Endothelial cell of umbilical vein (primary cell): ENCODE results near the gene CPA1. TPM values are rescaled to one million over a fixed set of nuclear protein-coding genes. Genes with fewer than 3 reads are reported as not detected.

Experiments
- BruUV-seq: library from RNA; stranded (reverse); fragments of 400-500 nt; replicated peaks from 2 replicates; lab custom pipeline; 2021; lab: Mats Ljungman, UMichigan
- CTCF ChIA-PET: fragments of 300-600, 350-600 bp; sonication (Branson Sonifier 250); formaldehyde crosslinking; loops from one replicate; lab custom pipeline; 2021; ENCODE audit warnings: antibody characterized with exemption, inconsistent platforms; lab: Charles Lee
- POLR2A ChIA-PET: fragments of 300-600, 350-600 bp; sonication (Branson Sonifier 250); formaldehyde crosslinking; loops from one replicate; lab custom pipeline; 2021; ENCODE audit warnings: antibody characterized with exemption, inconsistent platforms; lab: Charles Lee
- DNase-seq: peaks from one replicate; pipeline ENCODE4 v3.0.0-alpha.2; 2011; ENCODE audit warnings: low read depth, low spot score
- FAIRE-seq: peaks from 2 replicates; lab custom pipeline; 2011; peaks lifted over from hg19 to GRCh38; lab: Jason Lieb, UNC
- H2AFZ ChIP-seq: 2 replicates; pipeline ENCODE4 v1.6.0; 2012; ENCODE audit warnings: low read depth, low read length, control low read depth, inconsistent platforms
- H3K27ac ChIP-seq: 2 replicates; pipeline ENCODE4 v1.5.1; 2011; ENCODE audit warnings: low read depth, mild to moderate bottlenecking, control low read depth, low read length, moderate library complexity; ENCODE audit not compliant: insufficient read depth
- H3K27me3 ChIP-seq, 2 experiments: 2 replicates each; pipeline versions ENCODE4 v1.6.0 to v1.6.1; 2011; ENCODE audit warnings: low read length in 2 of 2, mixed read lengths in 1 of 2; ENCODE audit not compliant: control insufficient read depth in 2 of 2, insufficient read depth in 2 of 2
- H3K36me3 ChIP-seq, 2 experiments: 2 replicates in 1 of 2; 3 replicates in 1 of 2; pipeline ENCODE4 v1.5.1; 2011; ENCODE audit warnings: low read length in 2 of 2, mild to moderate bottlenecking in 1 of 2, moderate library complexity in 1 of 2; ENCODE audit not compliant: control insufficient read depth in 2 of 2, insufficient read depth in 2 of 2; ENCODE audit errors: extremely low read depth in 1 of 2
- H3K4me1 ChIP-seq: 3 replicates; pipeline ENCODE4 v1.5.1; 2011; ENCODE audit warnings: mild to moderate bottlenecking, low read length; ENCODE audit not compliant: control insufficient read depth, insufficient read depth; ENCODE audit errors: extremely low read depth
- H3K4me2 ChIP-seq: 2 replicates; pipeline ENCODE4 v1.6.1; 2011; ENCODE audit warnings: low read length, control low read depth, mixed read lengths; ENCODE audit not compliant: insufficient read depth
- H3K4me3 ChIP-seq, 3 experiments: fragments of 200-600 bp in 1 of 3; sonication (generic), shearing (Covaris generic) in 1 of 3; replicated peaks in 1 of 3; 2 replicates each; pipeline ENCODE4 v1.5.1; 2011 to 2016; ENCODE audit warnings: control low read depth in 3 of 3, low read length in 3 of 3, mild to moderate bottlenecking in 2 of 3, inconsistent platforms in 1 of 3, low read depth in 1 of 3, moderate library complexity in 1 of 3; ENCODE audit not compliant: insufficient read depth in 1 of 3
- H3K79me2 ChIP-seq: 2 replicates; pipeline ENCODE4 v1.6.0; 2012; ENCODE audit warnings: low read length, inconsistent platforms; ENCODE audit not compliant: control insufficient read depth, insufficient read depth
- H3K9ac ChIP-seq: replicated peaks from 2 replicates; pipeline ENCODE3; 2011; ENCODE audit warnings: low read length, control low read depth; ENCODE audit not compliant: insufficient read depth; ENCODE audit errors: extremely low read depth
- H3K9me1 ChIP-seq: replicated peaks from 3 replicates; pipeline ENCODE4 v1.6.0; 2011; ENCODE audit warnings: mild to moderate bottlenecking, low read length; ENCODE audit not compliant: control insufficient read depth, insufficient read depth; ENCODE audit errors: extremely low read depth
- H3K9me3 ChIP-seq: replicated peaks from 2 replicates; pipeline ENCODE4 v1.5.1; 2012; ENCODE audit warnings: low read length, inconsistent platforms; ENCODE audit not compliant: control insufficient read depth, insufficient read depth
- H4K20me1 ChIP-seq: replicated peaks from 2 replicates; pipeline ENCODE3; 2011; ENCODE audit warnings: mild to moderate bottlenecking, low read length; ENCODE audit not compliant: control insufficient read depth, insufficient read depth; ENCODE audit errors: extremely low read depth
- EZH2 ChIP-seq: IDR thresholded peaks from 2 replicates; pipeline ENCODE4 v1.6.1; 2012; ENCODE audit warnings: borderline replicate concordance, low read depth, mild to moderate bottlenecking, moderate library complexity, low read length, inconsistent platforms; ENCODE audit not compliant: severe bottlenecking
- FOS ChIP-seq: IDR thresholded peaks from 2 replicates; pipeline ENCODE4 v1.6.1; 2011; ENCODE audit warnings: mild to moderate bottlenecking, low read length, moderate library complexity, borderline replicate concordance; ENCODE audit not compliant: insufficient read depth
- GATA2 ChIP-seq: IDR thresholded peaks from 2 replicates; pipeline ENCODE4 v1.7.0; 2011; ENCODE audit warnings: low read depth, mild to moderate bottlenecking, moderate library complexity, mixed read lengths, low read length; ENCODE audit not compliant: insufficient read length, insufficient read depth
- JUN ChIP-seq: IDR thresholded peaks from 2 replicates; pipeline ENCODE4 v1.6.1; 2011; ENCODE audit warnings: borderline replicate concordance, low read depth; ENCODE audit not compliant: insufficient read length, insufficient read depth
- MYC ChIP-seq: IDR thresholded peaks from one replicate; pipeline ENCODE4 v1.6.1; 2011; ENCODE audit warnings: mild to moderate bottlenecking, low read depth, low read length
- POLR2A ChIP-seq: IDR thresholded peaks from 2 replicates; pipeline ENCODE4 v1.6.1; 2012; ENCODE audit warnings: low read depth, mild to moderate bottlenecking, control low read depth, low read length
- POLR2AphosphoS5 ChIP-seq: IDR thresholded peaks from 2 replicates; pipeline ENCODE4 v1.6.1; 2012; ENCODE audit warnings: low read depth, mild to moderate bottlenecking, control low read depth, low read length, moderate library complexity; ENCODE audit not compliant: insufficient read depth
- dilution Hi-C: fragments of 300-500 bp; cut with MboI; formaldehyde crosslinking; loops from one replicate; pipeline ENCODE4 v1.15.0; 2019; ENCODE audit warnings: low sequenced_read_pairs; ENCODE audit not compliant: extremely low pct_ligation_motif_present
- intact Hi-C: fragments of 100-400 bp; cut with micrococcal nuclease; formaldehyde crosslinking; loops from one replicate; pipeline ENCODE4 v1.10.0; 2022
- polyA plus RNA-seq, 4 experiments: library from polyadenylated mRNA; depleted of rRNA in 3 of 4; stranded (reverse) in 3 of 4; unstranded in 1 of 4; fragments of >200 nt; gene quantifications; 2 replicates each; pipeline versions ENCODE4 v1.2.1 to v1.2.3, GENCODE V29; 2011 to 2012; ENCODE audit warnings: missing spikeins in 1 of 4
- total RNA-seq: library from RNA; stranded (reverse); gene quantifications from 2 replicates; pipeline ENCODE4 v1.2.3, GENCODE V29; 2021
- TF ChIP-seq, protein P1 (sequence below): IDR thresholded peaks from 2 replicates; pipeline ENCODE4 v1.6.1; 2011; ENCODE audit not compliant: insufficient read depth, insufficient read length
- TF ChIP-seq, protein P2 (sequence below), 2 donors: IDR thresholded peaks; 1 replicate in 1 of 2; 2 replicates in 1 of 2; pipeline ENCODE4 v1.5.1; 2011; ENCODE audit warnings: low read length in 2 of 2, mild to moderate bottlenecking in 2 of 2, moderate library complexity in 2 of 2, control low read depth in 1 of 2, inconsistent platforms in 1 of 2, low read depth in 1 of 2; ENCODE audit not compliant: insufficient read depth in 1 of 2; ENCODE audit errors: extremely low read depth in 1 of 2

CPA1 gene
- total and polyA plus RNA-seq, 2 donors (not counting 3 experiments of a cell fraction or from before 2014, with no cell fraction given): not detected

DNA sequence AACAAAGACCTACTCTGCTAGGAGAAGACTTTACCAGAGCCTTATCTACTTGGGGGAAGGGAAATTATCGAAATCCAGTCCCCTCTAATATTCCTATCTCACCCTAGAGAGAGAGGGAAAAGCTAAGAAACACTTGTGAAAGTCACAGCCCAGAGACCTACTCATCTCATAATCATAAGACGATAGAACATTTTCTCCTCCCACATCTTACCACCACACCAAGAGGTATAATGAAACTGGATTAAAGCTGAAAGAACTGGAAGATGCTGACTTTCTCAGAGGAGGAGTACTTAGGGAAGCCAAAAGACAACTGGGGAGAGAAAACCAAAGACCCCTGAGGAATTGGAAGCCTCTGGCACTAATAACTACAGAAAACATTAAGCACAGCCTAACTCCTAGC, 46.5 kb upstream of the CPA1 start:
- H2AFZ ChIP-seq: no peak overlapping the region
- no peaks in the 10 kb centered on the region for H3K79me2 ChIP-seq
- BruUV-seq: no TSS peak
- no peaks in the 10 kb centered on the region for H3K36me3 ChIP-seq
- ChIA-PET POLR2A (no interaction called here), CTCF (interaction anchor here (0.9 kb wide), 1 partner anchor 9 kb away, joined by 3 read pairs; no protein-coding TSS in a partner anchor)
- H3K4me1 ChIP-seq: no peaks in the 10 kb centered on the region
- H3K9ac ChIP-seq: no peak overlapping the region
- FAIRE-seq: no peak
- no peak for TF ChIP-seq MYC
- no peak for TF ChIP-seq JUN
- no peak for TF ChIP-seq FOS
- TF ChIP-seq EZH2: no peak
- TF ChIP-seq POLR2AphosphoS5: no peak
- no peak for TF ChIP-seq GATA2
- no peak for TF ChIP-seq POLR2A
- TF ChIP-seq, protein P1, sequence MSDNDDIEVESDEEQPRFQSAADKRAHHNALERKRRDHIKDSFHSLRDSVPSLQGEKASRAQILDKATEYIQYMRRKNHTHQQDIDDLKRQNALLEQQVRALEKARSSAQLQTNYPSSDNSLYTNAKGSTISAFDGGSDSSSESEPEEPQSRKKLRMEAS: no peak
- TF ChIP-seq, protein P2, sequence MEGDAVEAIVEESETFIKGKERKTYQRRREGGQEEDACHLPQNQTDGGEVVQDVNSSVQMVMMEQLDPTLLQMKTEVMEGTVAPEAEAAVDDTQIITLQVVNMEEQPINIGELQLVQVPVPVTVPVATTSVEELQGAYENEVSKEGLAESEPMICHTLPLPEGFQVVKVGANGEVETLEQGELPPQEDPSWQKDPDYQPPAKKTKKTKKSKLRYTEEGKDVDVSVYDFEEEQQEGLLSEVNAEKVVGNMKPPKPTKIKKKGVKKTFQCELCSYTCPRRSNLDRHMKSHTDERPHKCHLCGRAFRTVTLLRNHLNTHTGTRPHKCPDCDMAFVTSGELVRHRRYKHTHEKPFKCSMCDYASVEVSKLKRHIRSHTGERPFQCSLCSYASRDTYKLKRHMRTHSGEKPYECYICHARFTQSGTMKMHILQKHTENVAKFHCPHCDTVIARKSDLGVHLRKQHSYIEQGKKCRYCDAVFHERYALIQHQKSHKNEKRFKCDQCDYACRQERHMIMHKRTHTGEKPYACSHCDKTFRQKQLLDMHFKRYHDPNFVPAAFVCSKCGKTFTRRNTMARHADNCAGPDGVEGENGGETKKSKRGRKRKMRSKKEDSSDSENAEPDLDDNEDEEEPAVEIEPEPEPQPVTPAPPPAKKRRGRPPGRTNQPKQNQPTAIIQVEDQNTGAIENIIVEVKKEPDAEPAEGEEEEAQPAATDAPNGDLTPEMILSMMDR (IDR thresholded peaks at IDR 0.05; ENCODE audit: extremely low read depth in 1 of 2, insufficient read depth in 1 of 2, low read depth in 1 of 2, low read length in 2 of 2): no peak
- peaks cover 1 to 2% of the 10 kb centered on the region in 2 experiments for H3K27me3 ChIP-seq
- H3K27ac ChIP-seq: no peak overlapping the region
- no peaks in the 10 kb centered on the region for H3K9me3 ChIP-seq
- no peak for DNase-seq
- no peaks in the 10 kb centered on the region for H3K9me1 ChIP-seq
- dilution Hi-C loops: no loop called here
- H3K4me2 ChIP-seq: no peak overlapping the region
- no peak overlapping the region for H3K4me3 ChIP-seq
- no peaks in the 10 kb centered on the region for H4K20me1 ChIP-seq
- intact Hi-C loops: no loop called here
